OCI-LY7 (cell line): ENCODE results near the gene SOCS7. TPM values are rescaled to one million over a fixed set of nuclear protein-coding genes. Genes with fewer than 3 reads are reported as not detected.

ENCODE experiments used
- BruUV-seq: library from RNA; stranded (reverse); fragments of 400-500 nt; replicated peaks from 2 replicates; lab custom pipeline; 2021; lab: Mats Ljungman, UMichigan
- CTCF ChIA-PET: fragments of 300-600 bp; sonication (Branson Sonifier 250); formaldehyde crosslinking; loops from one replicate; lab custom pipeline; 2022; ENCODE audit warnings: antibody characterized with exemption; ENCODE audit not compliant: unreplicated experiment; lab: Charles Lee
- POLR2A ChIA-PET: fragments of 300-600 bp; sonication (Branson Sonifier 250); formaldehyde crosslinking; loops from one replicate; lab custom pipeline; 2022; ENCODE audit warnings: antibody characterized with exemption; lab: Charles Lee
- DNase-seq: peaks from one replicate; pipeline ENCODE4 v3.0.0-alpha.2; 2015; ENCODE audit warnings: low spot score
- H2AFZ ChIP-seq: fragments of 200-600 bp; sonication (generic), shearing (Covaris generic); 2 replicates; pipeline ENCODE4 v1.6.1; 2014; ENCODE audit warnings: mild to moderate bottlenecking, antibody characterized with exemption, low read length, moderate library complexity
- H3K27ac ChIP-seq: fragments of 200-600 bp; sonication (generic); 2 replicates; pipeline ENCODE4 v1.5.1; 2014; ENCODE audit warnings: mixed run types, low read depth, mild to moderate bottlenecking, moderate library complexity, low read length, inconsistent platforms; ENCODE audit not compliant: poor library complexity, severe bottlenecking
- H3K36me3 ChIP-seq: fragments of 200-600 bp; sonication (generic); 2 replicates; pipeline ENCODE4 v1.6.1; 2014; ENCODE audit warnings: mild to moderate bottlenecking, antibody characterized with exemption, low read length, moderate library complexity, mixed read lengths; ENCODE audit not compliant: insufficient read depth
- H3K4me1 ChIP-seq: fragments of 200-600 bp; sonication (generic); 2 replicates; pipeline ENCODE4 v1.5.1; 2014; ENCODE audit warnings: mild to moderate bottlenecking, low read length; ENCODE audit not compliant: insufficient read depth, poor library complexity, severe bottlenecking
- H3K4me2 ChIP-seq: fragments of 200-600 bp; sonication (generic); 2 replicates; pipeline ENCODE4 v1.6.1; 2014; ENCODE audit warnings: mild to moderate bottlenecking, low read length
- H3K4me3 ChIP-seq: fragments of 200-600 bp; sonication (generic); 2 replicates; pipeline ENCODE4 v1.5.1; 2014; ENCODE audit warnings: mild to moderate bottlenecking, low read depth, low read length; ENCODE audit not compliant: poor library complexity, severe bottlenecking
- H3K79me2 ChIP-seq: fragments of 200-600 bp; sonication (generic); 2 replicates; pipeline ENCODE4 v1.6.1; 2016; ENCODE audit warnings: low read depth, mild to moderate bottlenecking, low read length, moderate library complexity, mixed read lengths; ENCODE audit not compliant: insufficient read depth
- H3K9me2 ChIP-seq: fragments of 200-600 bp; sonication (generic); 2 replicates; pipeline ENCODE4 v1.6.1; 2016; ENCODE audit warnings: mild to moderate bottlenecking, low read length, mixed read lengths; ENCODE audit not compliant: insufficient read depth
- H3K9me3 ChIP-seq: fragments of 200-600 bp; sonication (generic); 2 replicates; pipeline ENCODE4 v1.6.1; 2014; ENCODE audit warnings: mild to moderate bottlenecking, mixed run types, low read length, mixed read lengths
- H4K20me1 ChIP-seq: fragments of 200-600 bp; sonication (generic); 2 replicates; pipeline ENCODE4 v1.6.1; 2014; ENCODE audit warnings: mild to moderate bottlenecking, antibody characterized with exemption, low read length, moderate library complexity, mixed read lengths; ENCODE audit not compliant: insufficient read depth
- EZH2phosphoT487 ChIP-seq: fragments of 200-600 bp; sonication (generic); IDR thresholded peaks from 2 replicates; pipeline ENCODE4 v1.6.1; 2018; ENCODE audit warnings: low read depth, borderline replicate concordance, mild to moderate bottlenecking, mixed run types, antibody characterized with exemption, low read length, moderate library complexity, mixed read lengths
- intact Hi-C: fragments of 100-400 bp; cut with micrococcal nuclease; formaldehyde crosslinking; loops from one replicate; pipeline ENCODE4 v1.10.0; 2022; ENCODE audit not compliant: unreplicated experiment
- total RNA-seq, 2 experiments: library from RNA; depleted of rRNA in 1 of 2; stranded (reverse); fragments of >200 nt in 1 of 2; shearing (Covaris generic) in 1 of 2; gene quantifications; 2 replicates each; pipeline ENCODE4 v1.2.3, GENCODE V29; 2014 to 2022
- TF ChIP-seq, protein P1 (sequence below): fragments of 200-600 bp; sonication (generic); conservative IDR thresholded peaks from 2 replicates; pipeline ENCODE4 v1.5.1; 2014; ENCODE audit warnings: mild to moderate bottlenecking, antibody characterized with exemption, low read length, moderate library complexity, mixed read lengths

Gene SOCS7
- total RNA-seq, 2 experiments from 2014 or later, result 36.1 to 39.1 TPM

GRCh38 chr17:38395090-38395489 lies 43.4 kb downstream of the SOCS7 start:
- no peak for DNase-seq
- 0 out of 2 replicates have a peak, but pooled peaks cover 5% of the 10 kb centered on the region for H3K9me3 ChIP-seq
- H3K36me3 ChIP-seq, result peaks cover 74% of the 10 kb centered on the region
- no peaks in the 10 kb centered on the region for H3K4me1 ChIP-seq
- H3K9me2 ChIP-seq, result no peaks in the 10 kb centered on the region
- no peak overlapping the region for H3K4me2 ChIP-seq
- intact Hi-C loops, result no loop called here
- H4K20me1 ChIP-seq, result no peaks in the 10 kb centered on the region
- no peak overlapping the region for H3K27ac ChIP-seq
- H3K4me3 ChIP-seq, result no peak overlapping the region
- ChIA-PET CTCF (no interaction called here), POLR2A (no interaction called here)
- no peak for TF ChIP-seq EZH2phosphoT487
- TF ChIP-seq, protein P1, sequence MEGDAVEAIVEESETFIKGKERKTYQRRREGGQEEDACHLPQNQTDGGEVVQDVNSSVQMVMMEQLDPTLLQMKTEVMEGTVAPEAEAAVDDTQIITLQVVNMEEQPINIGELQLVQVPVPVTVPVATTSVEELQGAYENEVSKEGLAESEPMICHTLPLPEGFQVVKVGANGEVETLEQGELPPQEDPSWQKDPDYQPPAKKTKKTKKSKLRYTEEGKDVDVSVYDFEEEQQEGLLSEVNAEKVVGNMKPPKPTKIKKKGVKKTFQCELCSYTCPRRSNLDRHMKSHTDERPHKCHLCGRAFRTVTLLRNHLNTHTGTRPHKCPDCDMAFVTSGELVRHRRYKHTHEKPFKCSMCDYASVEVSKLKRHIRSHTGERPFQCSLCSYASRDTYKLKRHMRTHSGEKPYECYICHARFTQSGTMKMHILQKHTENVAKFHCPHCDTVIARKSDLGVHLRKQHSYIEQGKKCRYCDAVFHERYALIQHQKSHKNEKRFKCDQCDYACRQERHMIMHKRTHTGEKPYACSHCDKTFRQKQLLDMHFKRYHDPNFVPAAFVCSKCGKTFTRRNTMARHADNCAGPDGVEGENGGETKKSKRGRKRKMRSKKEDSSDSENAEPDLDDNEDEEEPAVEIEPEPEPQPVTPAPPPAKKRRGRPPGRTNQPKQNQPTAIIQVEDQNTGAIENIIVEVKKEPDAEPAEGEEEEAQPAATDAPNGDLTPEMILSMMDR, result no peak
- no peaks in the 10 kb centered on the region for H3K79me2 ChIP-seq
- H2AFZ ChIP-seq, result no peak overlapping the region
- BruUV-seq, result no TSS peak

GRCh38 chr17:38397227-38397626 lies 45.6 kb downstream of the SOCS7 start:
- POLR2A ChIA-PET, result no interaction called here
- Histone ChIP-seq H3K9me3 (0 out of 2 replicates have a peak, but pooled peaks cover 5% of the 10 kb centered on the region), H3K4me1 (no peaks in the 10 kb centered on the region), H3K4me2 (no peak overlapping the region), H3K79me2 (no peaks in the 10 kb centered on the region), H4K20me1 (no peaks in the 10 kb centered on the region), H3K27ac (no peak overlapping the region), H2AFZ (no peak overlapping the region), H3K9me2 (no peaks in the 10 kb centered on the region), H3K4me3 (no peak overlapping the region), H3K36me3 (peaks cover 78% of the 10 kb centered on the region)
- DNase-seq, result no peak
- no peak for TF ChIP-seq EZH2phosphoT487
- TF ChIP-seq, protein P1, result no peak
- intact Hi-C loops, result no loop called here
- CTCF ChIA-PET, result no interaction called here
- BruUV-seq, result no TSS peak

DNA sequence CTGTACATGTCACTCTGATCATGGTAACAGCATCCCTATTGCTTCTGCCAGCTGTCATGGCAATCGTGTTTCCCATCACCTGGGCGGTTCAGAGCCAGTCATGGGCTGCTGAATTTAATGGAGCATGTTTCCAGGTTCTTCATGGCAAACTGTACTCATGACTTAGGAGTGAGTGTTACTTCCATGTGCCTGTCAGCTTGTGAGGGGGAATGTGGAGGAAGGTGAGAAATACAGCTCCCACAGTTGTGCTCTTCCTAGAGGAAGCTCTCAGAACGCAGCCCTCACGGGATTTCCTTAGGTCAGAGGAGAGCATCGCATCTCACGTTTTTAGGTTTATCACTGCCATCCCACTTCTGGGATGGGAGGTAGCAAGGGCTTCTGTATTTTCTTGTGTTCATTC lies 48.6 kb downstream of the SOCS7 start:
- BruUV-seq, result no TSS peak
- H3K27ac ChIP-seq, result no peak overlapping the region
- H4K20me1 ChIP-seq, result no peaks in the 10 kb centered on the region
- peaks cover 57% of the 10 kb centered on the region for H3K36me3 ChIP-seq
- no peaks in the 10 kb centered on the region for H3K9me3 ChIP-seq
- no peak for DNase-seq
- CTCF ChIA-PET, result no interaction called here
- H3K79me2 ChIP-seq, result no peaks in the 10 kb centered on the region
- H3K4me1 ChIP-seq, result peaks cover 5% of the 10 kb centered on the region
- POLR2A ChIA-PET, result no interaction called here
- TF ChIP-seq, protein P1, result no peak
- TF ChIP-seq EZH2phosphoT487, result no peak
- H3K4me2 ChIP-seq, result no peak overlapping the region
- H3K4me3 ChIP-seq, result no peak overlapping the region
- intact Hi-C loops, result no loop called here
- no peak overlapping the region for H2AFZ ChIP-seq
- no peaks in the 10 kb centered on the region for H3K9me2 ChIP-seq
